NB4 (cell line): Measurements from ENCODE around the gene MAST4.

Experiments
- MYC ChIP-seq: IDR thresholded peaks from 2 replicates; pipeline ENCODE4 v1.6.1; 2011; ENCODE audit warnings: low read depth, low read length
- POLR2A ChIP-seq: IDR thresholded peaks from 2 replicates; pipeline ENCODE4 v1.6.1; 2011; ENCODE audit warnings: mild to moderate bottlenecking; ENCODE audit not compliant: insufficient read length; ENCODE audit errors: extremely low read depth
- TF ChIP-seq, protein P1 (sequence below): IDR thresholded peaks from one replicate; pipeline ENCODE4 v1.5.1; 2012; ENCODE audit warnings: low read depth, low read length
- TF ChIP-seq, protein P2 (sequence below): IDR thresholded peaks from 2 replicates; pipeline ENCODE4 v1.6.1; 2011; ENCODE audit warnings: low read depth, low read length

GRCh38 chr5:67020096-67020615 is 424.0 kb downstream of the MAST4 start:
- TF ChIP-seq, protein P1, sequence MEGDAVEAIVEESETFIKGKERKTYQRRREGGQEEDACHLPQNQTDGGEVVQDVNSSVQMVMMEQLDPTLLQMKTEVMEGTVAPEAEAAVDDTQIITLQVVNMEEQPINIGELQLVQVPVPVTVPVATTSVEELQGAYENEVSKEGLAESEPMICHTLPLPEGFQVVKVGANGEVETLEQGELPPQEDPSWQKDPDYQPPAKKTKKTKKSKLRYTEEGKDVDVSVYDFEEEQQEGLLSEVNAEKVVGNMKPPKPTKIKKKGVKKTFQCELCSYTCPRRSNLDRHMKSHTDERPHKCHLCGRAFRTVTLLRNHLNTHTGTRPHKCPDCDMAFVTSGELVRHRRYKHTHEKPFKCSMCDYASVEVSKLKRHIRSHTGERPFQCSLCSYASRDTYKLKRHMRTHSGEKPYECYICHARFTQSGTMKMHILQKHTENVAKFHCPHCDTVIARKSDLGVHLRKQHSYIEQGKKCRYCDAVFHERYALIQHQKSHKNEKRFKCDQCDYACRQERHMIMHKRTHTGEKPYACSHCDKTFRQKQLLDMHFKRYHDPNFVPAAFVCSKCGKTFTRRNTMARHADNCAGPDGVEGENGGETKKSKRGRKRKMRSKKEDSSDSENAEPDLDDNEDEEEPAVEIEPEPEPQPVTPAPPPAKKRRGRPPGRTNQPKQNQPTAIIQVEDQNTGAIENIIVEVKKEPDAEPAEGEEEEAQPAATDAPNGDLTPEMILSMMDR, result no peak
- TF ChIP-seq POLR2A (no peak), MYC (no peak)
- TF ChIP-seq, protein P2, sequence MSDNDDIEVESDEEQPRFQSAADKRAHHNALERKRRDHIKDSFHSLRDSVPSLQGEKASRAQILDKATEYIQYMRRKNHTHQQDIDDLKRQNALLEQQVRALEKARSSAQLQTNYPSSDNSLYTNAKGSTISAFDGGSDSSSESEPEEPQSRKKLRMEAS, result no peak
